ENCODE results near the gene INKA1.

DNA sequence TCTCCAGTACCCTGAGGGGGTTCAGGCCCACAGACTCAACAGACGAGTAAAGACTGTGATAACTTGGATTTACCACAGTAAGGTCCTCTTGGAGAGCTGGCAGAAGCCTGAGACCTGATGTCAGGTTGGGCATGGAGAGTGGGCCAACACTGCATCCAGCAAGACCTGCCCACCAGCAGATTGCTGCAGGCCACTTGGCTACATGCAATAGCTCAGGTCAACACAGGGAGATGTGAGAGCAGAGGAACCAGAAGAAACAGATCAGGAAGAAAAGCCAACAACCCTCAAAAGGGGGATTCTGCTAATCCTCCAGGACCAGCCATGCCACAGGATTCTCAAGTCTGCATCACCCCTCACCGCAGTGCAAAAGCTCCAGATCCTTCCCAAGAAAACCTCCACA lies 15.0 kb upstream of the INKA1 start:
- TF ChIP-seq, protein P1, sequence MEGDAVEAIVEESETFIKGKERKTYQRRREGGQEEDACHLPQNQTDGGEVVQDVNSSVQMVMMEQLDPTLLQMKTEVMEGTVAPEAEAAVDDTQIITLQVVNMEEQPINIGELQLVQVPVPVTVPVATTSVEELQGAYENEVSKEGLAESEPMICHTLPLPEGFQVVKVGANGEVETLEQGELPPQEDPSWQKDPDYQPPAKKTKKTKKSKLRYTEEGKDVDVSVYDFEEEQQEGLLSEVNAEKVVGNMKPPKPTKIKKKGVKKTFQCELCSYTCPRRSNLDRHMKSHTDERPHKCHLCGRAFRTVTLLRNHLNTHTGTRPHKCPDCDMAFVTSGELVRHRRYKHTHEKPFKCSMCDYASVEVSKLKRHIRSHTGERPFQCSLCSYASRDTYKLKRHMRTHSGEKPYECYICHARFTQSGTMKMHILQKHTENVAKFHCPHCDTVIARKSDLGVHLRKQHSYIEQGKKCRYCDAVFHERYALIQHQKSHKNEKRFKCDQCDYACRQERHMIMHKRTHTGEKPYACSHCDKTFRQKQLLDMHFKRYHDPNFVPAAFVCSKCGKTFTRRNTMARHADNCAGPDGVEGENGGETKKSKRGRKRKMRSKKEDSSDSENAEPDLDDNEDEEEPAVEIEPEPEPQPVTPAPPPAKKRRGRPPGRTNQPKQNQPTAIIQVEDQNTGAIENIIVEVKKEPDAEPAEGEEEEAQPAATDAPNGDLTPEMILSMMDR (optimal IDR thresholded peaks at IDR 0.05 in 1 of 3, IDR thresholded peaks at IDR 0.05 in 1 of 3, conservative IDR thresholded peaks at IDR 0.05 in 1 of 3; ENCODE audit: extremely low read depth in 1 of 3, insufficient read depth in 2 of 3, low read length in 3 of 3): no peak
- TF ChIP-seq EZH2 (IDR thresholded peaks at IDR 0.05; ENCODE audit: low read length): no peak
